HG02588 (cell line): Measurements from ENCODE around the gene FBP1.
"Not testable (repeated sequence)": the region's sequence is repeated elsewhere in the genome, so short reads cannot be mapped to it uniquely, and the experiment has no call there.

Source experiments
- ATAC-seq: cut with Tn5 transposase; IDR thresholded peaks from one replicate; pipeline ENCODE4 v1.9.1; 2021; ENCODE audit warnings: mild to moderate bottlenecking, moderate library complexity; ENCODE audit not compliant: unreplicated experiment

The FBP1 gene

DNA sequence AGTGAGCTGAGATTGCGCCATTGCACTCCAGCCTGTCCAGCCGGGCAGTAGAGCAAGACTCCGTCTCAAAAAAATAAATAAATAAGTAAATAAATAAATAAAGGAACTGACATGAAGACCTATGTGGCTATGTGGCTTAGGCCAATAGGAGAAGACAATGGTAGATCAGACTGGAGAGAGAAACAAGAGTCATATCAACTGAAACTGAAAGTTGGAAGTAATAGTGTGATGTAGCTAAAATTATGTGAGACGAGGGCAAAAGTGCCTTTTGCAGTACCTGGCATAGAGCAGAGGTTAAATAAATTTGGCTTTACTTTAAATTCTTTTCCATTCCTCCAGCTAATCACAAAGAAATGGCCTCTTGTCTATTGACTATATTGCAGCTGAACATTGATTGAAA lies 53.0 kb downstream of the FBP1 start:
- no peak for ATAC-seq

DNA sequence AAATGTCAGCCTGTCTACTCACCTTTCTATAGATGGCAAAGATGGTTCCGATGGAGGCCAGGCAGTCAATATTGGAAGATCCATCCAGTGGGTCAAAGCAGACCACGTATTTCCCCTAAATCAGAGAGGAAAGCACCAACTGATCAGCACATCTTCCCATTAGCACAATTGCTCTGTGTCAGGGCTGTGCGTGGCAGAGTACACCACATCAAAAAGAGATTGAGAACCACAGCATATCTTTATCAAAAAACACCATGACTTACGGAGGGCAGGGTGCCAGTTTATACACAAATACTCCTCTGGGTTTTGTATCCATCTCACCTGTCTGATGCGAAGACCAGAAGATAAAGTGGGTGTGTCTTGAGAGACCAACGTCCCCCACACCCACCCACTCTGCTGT lies 54.8 kb downstream of the FBP1 start:
- ATAC-seq, result no peak

DNA sequence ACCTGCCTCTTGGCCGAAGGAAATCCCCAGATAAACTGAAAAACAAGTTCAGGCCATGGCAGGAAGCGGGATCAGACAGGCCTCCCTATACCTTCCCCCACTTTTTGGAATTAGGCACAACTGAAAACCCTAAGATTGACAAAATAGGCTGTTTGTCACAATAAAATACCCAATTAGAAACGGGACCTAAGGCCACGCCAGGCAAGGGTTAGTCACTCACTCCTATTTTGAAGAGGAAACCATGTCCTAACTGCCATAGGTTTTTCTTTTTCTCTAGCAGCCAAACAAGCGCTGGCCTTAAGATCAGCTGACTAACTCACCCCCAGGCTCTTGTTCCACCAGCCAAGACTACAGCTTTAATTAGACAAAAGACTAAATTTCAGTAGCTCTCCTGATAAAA lies 57.6 kb downstream of the FBP1 start:
- no peak for ATAC-seq

DNA sequence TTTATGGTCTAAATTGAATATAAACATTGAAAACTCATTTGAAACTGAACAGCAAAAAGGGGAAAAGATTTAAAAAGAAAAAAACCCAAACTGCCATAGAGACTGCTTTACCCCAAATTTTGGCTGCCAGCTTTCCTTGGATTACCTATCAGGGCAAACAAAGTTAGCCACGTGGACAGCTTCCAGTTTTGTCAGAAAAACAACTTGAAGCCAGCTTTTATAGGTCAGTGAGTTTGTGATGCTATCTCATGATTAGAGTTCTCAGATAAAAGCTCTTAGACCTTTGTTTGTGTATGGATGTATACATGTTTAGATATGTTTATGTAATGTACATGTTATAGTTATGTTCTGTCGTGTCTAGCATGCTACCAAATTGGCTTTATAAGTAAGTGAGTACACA lies 61.7 kb downstream of the FBP1 start:
- ATAC-seq, result no peak

DNA sequence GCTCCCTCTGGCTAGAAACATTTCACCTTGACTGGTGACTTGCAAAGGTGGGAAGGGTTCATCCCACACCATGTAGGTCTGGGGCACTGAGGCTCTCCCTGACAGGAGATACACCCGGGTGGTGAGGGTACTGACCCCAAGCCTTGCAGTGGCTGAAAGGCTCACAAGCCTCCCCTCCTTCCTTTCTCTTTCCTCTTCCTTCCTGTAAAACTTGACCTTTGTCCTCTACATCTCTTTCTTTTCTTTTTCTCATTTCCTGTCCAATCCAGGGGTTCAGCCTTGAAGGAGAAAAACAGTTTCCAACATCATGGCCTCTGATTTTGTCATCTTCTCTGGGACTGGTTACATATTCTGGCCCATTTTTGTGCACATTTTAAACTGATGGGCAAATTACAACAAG lies 62.3 kb downstream of the FBP1 start:
- no peak for ATAC-seq

DNA sequence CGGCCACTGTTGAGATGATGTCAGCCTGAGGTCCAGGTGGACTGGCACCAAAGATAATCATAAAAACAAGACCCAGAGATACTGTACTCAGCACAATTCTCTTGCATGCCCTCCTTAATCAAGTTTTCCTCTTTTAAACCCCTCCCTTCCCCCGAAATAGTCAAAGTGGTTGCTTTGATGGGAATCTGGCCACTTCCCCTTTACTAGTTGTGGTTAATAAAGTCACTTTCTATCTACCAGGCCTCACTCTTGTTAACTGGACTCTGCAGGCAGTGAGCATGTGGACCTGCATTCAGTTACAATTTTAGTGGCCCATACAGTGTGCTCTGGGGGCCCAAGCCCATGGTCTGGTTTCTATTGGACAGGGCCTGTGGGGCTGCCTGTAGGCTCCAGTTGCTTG lies 63.2 kb downstream of the FBP1 start:
- ATAC-seq, result no peak

DNA sequence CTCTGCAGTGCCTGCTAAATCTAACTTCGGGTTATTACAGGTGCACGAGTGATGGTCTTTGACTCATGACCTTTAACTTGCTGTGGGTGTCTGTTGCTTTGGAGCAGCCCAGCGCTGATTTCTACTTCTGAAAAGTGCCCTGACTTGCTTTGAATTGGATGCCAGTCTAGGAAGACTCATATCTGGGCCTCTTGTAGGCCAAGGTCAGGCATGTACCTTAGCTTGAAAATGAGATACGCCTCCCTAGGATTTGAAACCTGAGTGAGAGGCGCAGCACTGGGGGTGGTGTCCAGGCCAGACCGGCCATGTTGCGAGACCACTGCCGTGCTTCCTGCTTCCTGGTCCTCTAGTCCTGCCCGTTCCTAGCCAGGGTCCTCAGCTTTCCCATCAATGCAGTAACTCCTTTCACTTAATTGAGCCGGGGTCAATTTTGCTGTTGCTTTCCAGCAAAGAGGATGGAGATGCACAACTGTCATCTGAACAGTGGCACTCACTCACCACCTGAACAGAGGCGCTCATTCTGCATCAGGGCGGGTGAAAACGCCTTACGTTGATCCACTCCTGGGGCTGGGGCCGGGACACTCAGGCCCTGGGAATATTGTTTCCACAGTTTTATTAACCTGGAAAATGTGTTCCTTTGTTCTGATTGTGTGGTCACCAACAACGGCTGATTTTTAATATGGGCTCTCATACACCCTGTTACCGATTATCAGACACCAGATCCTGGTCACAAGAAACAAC lies 70.2 kb downstream of the FBP1 start:
- no peak for ATAC-seq

DNA sequence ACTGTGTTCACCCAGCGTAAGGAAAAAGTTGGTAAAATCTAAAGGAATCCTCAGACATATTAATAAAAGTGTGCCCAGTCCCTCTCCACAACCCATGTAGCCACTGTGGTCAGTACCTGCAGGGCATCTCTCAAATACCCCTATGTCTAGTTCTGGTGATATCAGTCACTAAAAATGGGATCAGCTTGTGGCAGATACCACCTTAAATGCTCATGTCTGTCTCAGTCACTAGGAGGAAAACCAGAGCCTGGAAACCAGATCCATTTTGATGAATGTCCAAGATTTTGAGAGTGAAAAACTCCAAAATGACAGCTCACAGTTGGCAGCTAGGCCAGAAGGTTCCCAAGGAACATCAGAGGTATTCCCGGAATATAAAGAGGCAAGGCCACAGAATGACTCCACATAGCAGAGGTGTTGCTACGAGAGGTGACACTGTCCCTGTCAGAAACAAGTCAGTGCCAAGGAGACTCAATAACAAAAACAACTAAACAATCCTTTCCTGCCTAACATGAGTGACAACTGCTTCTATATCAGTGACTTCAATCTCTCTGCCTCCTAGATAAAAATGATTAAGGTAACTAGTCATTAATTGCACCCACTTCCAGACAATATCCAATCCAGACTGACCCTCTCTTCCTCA lies 70.9 kb downstream of the FBP1 start:
- no peak for ATAC-seq

DNA sequence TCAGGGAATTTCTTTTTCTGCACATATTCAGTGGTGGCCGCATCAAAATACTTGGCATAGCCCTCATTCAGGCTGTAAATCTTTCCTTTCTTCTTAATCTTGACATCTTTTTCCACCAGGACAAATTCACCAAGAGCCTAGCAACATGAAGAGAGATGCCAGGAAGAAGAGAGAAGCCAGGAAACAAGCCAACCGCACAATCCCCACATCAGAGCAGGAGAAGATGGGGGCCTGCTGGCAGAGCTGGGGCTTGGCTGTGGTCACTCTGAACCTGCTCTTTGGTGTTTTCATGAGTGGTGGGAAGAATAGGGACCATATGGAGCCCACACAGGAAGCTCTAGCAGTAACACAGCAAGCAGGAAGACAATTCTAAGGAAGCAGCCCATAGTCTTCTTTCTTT lies 72.0 kb downstream of the FBP1 start:
- ATAC-seq, result no peak

DNA sequence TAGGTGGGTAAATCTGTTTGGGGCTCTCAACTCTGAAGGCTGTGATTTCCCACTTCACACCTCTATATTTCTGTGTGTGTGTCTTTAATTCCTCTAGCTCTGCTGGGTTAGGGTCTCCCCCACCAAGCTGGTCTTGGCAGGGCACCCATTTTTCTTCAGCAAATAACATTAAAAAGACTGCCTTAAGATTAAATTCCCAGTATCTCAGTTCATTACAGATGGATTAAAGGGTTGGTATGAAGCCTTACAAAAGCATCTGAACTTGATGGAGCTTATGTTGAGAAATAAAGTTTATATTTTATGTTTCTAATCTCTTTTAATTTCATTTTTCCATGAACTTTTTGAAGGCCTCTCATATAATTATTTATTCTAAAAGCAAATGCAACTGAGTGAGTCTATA lies 72.8 kb downstream of the FBP1 start:
- no peak for ATAC-seq

DNA sequence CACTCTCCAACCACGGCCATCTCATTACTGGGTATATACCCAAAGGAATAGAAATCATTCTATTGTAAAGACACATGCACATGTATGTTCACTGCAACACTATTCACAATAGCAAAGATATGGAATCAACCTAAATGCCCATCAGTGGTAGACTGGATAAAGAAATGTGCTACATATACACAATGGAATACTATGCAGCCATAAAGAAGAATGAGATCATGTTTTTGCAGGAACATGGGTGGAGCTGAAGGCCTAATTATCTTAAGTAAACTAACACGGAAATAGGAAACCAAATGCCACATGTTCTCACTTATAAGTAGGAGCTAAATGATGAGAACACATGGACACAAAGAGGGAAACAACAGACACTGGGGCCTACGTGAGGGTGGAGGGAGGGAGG lies 75.0 kb downstream of the FBP1 start:
- not testable (repeated sequence) for ATAC-seq

DNA sequence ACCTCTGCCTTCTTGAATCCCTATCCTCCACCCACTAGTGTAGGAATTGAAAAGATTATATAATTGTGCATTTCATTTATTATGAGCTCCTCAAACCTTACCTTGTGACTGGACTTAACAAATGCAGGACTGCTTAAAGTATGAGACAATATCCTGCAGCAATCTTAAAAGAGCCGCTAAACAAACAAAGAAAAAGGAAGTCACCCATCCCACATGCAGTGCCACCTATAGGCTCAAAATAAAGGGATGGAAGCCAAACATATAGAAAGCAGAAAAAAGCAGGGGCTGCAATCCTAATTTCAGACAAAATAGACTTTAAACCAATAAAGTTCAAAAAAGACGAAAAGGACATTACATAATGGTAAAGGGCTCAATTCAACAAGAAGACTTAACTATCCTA lies 75.8 kb downstream of the FBP1 start:
- ATAC-seq, result no peak

DNA sequence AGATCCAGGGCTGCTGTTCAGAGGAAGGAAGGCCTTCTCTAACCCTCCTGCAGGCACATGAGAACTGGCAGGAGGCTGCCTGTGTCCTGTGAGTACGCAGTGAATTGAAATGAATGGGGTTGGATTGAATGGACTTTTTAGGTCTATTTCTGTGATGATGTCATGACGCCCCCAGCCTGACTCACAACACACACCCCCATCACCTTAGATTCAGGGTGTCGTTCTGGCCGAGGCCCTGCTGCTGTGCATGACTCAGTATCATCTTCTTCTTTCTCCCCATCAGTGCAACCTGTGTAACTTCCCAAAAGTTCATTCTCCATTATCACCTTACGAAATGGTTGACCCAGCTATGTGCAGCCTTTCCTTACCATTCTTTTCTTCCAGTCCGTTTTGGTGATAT lies 79.1 kb downstream of the FBP1 start:
- ATAC-seq, result no peak

DNA sequence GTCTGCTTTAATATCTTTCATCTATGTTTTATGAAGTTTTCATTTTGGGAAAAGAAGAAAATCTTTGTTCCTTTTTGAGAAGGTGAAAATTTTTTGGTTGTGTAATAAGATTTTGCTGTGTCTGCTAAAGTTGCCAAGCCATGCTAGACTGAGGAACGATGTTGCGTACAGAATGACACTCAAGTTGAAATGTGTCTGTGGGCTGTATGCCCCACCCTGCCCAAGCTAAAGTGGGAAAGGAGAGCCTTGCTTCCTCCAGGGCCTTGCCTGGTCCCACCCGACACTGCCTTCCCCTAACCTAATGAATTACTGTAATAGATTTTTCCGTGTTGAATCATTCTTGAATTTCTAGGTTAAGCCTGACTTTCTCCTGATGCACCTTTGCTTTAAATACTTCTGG lies 81.9 kb downstream of the FBP1 start:
- no peak for ATAC-seq

DNA sequence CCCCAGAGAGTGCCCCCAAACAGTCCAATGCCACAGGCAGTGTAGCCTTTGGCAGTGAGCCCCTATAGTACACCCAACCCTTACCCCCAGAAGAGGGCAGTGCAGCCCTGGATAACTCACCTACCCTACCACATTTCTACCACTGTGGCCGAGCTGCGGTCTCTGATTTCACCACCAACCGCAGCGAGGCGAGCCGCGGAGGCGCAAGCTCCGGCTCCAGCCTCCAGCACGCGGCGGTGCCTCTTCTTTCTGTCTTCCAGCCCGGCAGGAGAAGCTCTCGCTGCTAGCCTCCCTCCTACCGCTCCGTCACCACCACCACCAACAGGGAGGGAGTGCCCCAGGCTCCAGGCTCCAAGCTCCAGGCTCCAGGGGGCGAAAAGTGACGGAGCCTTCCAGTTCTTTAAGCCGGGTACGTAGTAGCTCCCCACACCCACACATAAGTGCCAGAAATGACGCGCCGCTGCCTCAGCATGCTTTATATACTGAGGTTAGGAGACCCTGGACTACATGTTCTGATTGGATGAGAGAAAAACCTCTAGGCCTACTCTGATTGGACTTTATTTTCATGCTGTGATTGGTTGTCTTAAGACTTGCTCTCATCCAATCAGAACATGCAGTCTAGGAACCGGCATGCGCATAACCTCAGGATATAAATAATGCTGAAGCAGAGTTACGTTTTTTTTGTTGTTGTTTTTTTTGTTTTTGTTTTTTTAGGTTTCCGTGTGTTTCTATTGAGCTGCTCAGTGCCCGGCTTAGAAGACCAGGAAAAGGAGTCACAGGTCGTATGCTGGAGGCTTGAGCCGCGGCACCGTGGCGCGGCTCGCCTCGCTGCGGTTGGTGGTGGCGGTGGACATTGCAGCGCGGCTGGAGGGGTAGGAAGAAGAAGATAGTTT lies 84.6 kb downstream of the FBP1 start, which contains the start of gene PCAT7:
Gene PCAT7, plus strand, starts transcription at position 645 of the 893 bp plus-strand sequence.
- no peak for ATAC-seq

DNA sequence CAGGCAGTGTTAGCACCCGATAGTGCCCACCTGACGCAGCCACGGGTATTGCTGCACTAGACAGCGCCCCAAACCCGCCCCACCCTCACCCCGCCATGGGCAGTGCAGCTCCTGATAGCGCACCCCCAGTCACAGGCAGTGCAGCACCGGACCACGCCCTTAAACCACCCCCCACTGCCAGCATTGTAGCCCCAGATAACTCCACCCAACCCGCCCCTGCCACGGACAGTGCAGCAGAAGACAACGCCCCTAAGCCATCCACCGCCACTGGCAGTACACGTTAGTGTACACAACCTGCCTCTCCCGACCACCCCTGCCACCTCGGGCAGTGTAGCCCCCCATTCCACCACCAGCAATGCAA lies 85.3 kb downstream of the FBP1 start:
- ATAC-seq, result no peak
